Measurements from ENCODE around the gene ACLY.

Gene ACLY

DNA sequence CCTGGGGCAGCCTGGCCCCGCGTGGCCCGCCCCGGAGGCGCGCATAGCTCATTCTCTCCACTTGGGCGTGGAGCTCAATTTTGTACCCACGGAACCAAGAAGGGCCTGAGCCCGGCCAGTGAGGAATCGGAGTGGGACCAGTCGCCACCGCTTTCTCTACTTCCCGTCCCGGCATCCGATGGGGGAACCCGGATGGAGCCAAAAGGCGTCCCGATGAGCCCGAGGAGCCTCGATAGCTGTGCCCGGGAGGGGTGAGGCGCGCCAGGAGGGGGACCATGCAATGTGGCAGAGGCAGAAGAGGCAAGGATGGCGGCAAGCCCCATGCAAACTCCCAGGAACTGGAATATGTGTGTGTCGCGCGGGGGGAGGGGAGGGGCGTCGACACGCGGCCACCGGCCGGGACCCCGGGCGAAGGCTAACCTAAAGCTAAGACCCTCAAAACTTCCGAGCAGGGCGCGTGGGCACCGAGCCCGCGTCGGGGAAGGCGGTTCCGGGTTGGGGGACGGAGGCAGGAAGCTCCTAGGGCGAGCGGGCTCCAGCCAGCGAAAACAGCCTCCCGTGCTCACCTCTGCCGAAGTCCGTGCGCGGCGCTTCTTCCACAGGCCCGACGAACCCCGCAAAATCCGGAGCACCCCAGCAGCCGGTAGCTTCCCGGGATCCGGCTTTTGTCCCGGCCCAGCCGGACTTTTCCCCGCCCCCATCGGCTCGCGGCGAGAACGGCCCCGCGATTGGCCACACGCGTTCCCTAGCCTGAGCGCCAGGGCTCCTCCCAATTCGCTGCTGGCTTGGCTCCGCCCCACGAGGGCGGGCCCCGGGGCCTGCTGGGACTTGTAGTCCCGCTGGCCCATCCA, at the start of gene ACLY:
Gene ACLY, minus strand, starts transcription at position 638 of the 851 bp plus-strand sequence. CDS start 5,078 bp downstream, outside the sequence.
- peak; percentile 92 to 97 (median 93) for DNase-seq (ENCODE audit: low read depth in 3 of 3)

DNA sequence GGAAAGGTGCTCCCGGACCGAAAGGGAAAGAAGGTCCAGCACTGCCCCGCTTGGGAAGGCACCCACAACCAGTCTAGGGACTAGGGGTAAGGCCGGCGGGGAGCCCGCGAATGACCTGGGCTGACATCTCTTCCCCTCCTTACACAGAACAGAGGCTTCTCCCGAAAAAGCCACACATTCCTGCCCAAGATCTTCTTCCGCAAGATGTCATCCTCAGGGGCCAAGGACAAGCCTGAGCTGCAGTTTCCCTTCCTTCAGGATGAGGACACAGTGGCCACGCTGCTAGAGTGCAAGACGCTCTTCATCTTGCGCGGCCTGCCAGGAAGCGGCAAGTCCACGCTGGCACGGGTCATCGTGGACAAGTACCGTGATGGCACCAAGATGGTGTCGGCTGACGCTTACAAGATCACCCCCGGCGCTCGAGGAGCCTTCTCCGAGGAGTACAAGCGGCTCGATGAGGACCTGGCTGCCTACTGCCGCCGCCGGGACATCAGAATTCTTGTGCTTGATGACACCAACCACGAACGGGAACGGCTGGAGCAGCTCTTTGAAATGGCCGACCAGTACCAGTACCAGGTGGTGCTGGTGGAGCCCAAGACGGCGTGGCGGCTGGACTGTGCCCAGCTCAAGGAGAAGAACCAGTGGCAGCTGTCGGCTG, 49.3 kb upstream of the ACLY start:
- no peak for DNase-seq (ENCODE audit: low read depth in 3 of 3)

- peak in 2 of 3 experiments; percentile 9 to 35 for DNase-seq (ENCODE audit: low read depth in 3 of 3)
These were observed 48.6 kb upstream of the ACLY start for GRCh38 chr17:41967141-41967920.

- DNase-seq (ENCODE audit: low read depth in 3 of 3), result peak; percentile 74 to 90 (median 85)
These were observed 47.9 kb upstream of the ACLY start, which contains the start of gene CNP for GRCh38 chr17:41966463-41967140. CNP (plus strand) TSS chr17:41966795; CDS start chr17:41966885, 90 bp downstream.

DNA sequence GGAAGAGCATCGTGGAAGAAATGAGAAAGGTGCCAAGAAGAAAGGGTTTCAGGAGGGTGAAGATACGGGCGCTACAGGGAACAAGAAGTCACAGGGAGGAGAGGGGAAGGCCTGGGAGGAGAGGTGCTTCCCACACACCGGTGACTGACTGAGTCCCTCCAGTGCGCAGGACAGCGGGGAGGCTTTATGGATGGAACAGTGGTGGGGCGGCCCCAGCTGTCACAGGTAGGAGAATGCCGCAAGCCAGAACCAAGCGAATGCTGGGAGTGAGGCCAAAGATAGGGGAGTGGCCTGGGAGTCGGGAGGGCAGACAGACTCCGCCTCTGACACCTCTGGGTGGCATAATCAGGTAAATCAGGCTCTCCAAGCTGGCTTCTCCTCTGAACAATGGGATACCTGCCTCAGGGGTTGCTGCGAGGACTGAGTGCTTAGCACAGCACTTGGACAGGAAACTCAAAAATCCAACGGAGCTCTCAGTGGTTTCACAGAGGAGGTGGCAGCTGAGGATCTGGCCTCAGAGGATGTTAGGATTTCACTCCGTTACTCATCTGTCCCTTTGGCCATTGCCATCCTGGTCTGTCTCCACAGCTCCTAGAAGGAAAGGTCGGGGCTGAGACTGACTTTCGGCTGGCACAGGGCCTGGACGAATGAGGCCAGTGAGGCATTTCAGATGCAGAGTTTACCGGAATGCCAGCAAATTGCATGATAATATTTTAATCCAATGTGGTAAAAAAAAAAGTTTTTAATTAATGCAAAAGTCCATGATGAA, 47.1 kb upstream of the ACLY start:
- peak; percentile 51 to 74 (median 59) for DNase-seq (ENCODE audit: low read depth in 3 of 3)

DNA sequence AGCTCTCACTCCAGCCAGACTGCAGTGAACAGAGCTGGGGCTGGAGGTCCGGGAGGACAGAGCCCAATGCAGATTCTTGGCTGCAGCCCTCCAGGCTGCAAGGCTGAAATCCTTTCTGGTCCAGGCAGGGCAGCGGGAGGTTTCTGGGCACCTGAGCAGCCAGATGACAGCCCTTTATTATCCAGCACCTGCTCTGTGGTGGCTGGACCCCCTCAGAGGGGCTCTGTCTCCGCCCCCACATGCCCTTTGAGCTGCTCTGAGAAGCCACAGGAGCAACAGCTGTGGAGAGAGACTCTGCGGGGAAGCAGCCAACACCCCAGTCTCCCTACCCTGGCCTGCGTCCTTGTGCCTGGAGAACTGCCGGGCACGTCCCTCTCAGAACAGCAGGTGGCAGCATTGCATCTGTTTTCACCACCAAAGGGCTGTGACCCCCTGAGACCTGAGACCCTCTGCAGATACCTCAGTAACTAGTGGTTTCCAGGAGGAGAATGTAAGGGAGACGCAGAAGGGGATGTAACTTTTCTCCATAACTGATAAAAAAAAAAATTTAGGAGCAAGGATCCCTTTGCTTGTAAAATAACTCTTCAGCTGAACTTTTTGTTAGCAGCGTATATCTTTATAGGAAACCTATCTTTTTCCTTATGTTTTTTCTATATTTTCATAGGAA, 44.1 kb upstream of the ACLY start:
- peak; percentile 58 to 67 (median 60) for DNase-seq (ENCODE audit: low read depth in 3 of 3)

DNA sequence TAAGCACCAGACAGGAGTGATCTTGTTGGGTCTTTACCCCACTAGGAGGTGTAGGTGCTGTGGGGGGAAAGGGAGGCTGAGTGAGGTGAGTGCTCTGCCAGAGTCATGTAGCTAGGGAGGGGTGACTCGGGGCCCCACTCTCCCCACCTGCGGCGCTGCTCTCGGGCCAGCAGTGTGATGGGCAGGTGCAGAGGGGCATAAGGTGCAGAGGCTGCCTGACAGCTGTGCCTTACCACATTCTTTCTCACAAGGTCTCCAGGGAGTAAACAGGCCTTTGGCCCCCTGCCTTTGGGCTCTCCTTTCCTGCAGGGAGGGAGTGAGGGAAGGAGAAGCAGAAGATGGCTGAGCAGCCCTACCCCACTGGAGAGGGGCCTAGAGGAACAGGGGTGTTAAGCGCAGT, 43.4 kb upstream of the ACLY start:
- no peak for DNase-seq (ENCODE audit: low read depth in 3 of 3)

DNA sequence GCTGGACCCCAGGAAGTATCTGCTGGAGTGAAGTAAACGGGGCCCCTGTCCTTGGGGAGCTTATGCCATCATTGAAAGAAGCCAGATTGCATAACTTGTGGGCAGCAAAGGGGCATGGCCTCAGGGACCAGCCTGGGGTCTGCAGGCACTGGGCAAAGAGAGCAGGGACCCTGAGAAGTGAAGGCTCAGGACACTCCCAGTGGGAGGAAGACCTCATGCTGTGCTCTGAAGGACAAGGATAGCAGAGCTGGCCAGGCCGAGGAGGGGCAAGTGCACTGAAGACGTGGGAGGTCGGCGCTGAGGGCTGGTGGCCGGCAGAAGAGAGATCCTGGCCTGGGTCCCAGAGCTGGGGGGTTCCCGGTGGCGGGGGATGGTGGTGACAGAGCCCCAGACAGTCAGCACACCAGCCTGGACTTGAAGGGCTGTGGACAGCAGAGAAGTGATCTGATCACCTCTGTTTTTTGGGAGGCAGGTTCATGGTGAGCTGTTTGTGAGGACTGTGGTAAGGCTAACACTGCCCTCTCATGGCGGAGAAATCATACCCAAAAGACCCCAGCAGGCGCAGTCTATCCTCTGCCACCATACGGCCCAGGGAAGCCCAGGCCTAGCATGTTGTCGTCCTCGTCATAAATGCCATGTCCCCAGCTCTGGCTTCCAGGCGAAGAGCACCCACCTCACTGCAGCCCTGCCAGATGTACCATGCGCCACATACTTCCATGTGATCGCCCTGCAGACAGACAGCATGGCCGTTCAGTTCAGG, 40.8 kb upstream of the ACLY start:
- no peak for DNase-seq (ENCODE audit: low read depth in 3 of 3)

- no peak for DNase-seq (ENCODE audit: low read depth in 3 of 3)
These were observed 40.2 kb upstream of the ACLY start for GRCh38 chr17:41959030-41959335.

DNA sequence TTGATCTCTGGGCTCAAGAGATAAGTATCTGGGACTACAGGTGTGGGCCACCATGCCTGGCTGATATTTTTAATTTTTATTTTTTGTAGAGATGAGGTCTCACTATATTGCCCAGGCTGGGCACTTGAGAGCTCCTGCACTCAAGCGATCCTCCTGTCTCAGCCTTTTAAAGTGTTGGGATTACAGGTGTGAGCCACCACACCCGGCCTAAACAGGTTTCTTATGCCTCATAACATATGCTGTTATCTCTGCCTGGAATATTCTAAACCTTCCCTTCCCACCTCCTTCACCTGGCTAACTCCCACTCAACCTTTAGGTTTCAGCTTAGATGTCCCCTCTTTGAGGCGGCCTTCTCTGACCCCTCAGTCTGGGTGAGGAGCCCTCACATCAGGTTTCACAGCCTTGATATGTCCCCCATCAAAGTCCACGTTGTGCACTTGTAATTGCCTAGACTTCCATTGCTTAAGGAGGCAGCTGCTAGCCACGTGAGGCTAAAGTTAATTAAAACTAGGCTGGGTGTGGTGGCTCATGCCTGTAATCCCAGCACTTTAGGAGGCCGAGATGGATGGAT, 39.2 kb upstream of the ACLY start:
- DNase-seq (ENCODE audit: low read depth in 3 of 3), result no peak

- no peak for DNase-seq (ENCODE audit: low read depth in 3 of 3)
These were observed 38.5 kb upstream of the ACLY start for GRCh38 chr17:41957031-41957868.

DNA sequence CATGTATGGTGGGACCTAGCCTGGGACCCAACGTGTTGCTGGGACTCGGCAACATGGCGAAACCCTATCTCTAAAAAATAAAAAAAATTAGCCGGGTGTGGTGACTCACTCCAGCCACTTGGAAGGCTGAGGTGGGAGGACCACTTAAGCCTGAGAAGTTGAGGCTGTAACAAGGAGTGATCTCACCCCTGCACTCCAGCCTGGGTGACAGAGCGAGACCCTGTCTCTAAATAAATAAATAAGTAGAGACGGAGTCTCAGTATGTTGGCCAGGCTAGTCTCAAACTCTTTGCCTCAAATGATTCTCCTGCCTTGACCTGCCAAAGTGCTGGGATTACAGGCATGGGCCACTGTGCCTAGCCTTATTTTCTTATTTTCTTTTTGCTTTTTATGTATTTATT, 37.8 kb upstream of the ACLY start:
- DNase-seq (ENCODE audit: low read depth in 3 of 3), result no peak

- DNase-seq (ENCODE audit: low read depth in 3 of 3), result no peak
These were observed 30.2 kb upstream of the ACLY start for GRCh38 chr17:41948762-41949460.

DNA sequence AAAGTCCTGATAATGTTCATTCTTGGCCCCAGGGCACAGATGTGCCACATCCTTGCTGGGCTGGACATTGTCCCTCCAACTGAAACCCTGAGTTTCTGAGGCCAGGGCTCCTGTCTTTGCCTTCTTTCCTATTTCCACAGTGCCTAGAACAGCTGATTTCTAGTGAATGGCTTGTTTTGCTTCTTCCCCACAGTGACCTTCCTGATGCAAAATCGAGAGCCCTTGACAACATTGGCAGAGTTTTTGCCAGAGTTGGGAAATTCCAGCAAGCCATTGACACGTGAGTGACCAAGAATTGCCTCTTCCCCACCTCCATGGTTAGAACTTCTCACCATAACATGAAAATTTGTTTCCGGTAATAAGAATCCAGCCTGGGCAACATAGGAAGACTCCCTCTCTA, 26.2 kb upstream of the ACLY start:
- no peak for DNase-seq (ENCODE audit: low read depth in 3 of 3)

GRCh38 chr17:41943492-41943891, 24.7 kb upstream of the ACLY start:
- DNase-seq (ENCODE audit: low read depth in 3 of 3), result no peak

GRCh38 chr17:41942626-41943373, 24.0 kb upstream of the ACLY start:
- no peak for DNase-seq (ENCODE audit: low read depth in 3 of 3)

GRCh38 chr17:41941168-41941567, 22.4 kb upstream of the ACLY start:
- DNase-seq (ENCODE audit: low read depth in 3 of 3), result no peak
